HG03159 (cell line): ENCODE measurements around the gene CLCA1.

Source experiments
- ATAC-seq: cut with Tn5 transposase; IDR thresholded peaks from one replicate; pipeline ENCODE4 v1.9.1; 2021; ENCODE audit warnings: mild to moderate bottlenecking, moderate library complexity; ENCODE audit not compliant: unreplicated experiment

The CLCA1 gene, protein sequence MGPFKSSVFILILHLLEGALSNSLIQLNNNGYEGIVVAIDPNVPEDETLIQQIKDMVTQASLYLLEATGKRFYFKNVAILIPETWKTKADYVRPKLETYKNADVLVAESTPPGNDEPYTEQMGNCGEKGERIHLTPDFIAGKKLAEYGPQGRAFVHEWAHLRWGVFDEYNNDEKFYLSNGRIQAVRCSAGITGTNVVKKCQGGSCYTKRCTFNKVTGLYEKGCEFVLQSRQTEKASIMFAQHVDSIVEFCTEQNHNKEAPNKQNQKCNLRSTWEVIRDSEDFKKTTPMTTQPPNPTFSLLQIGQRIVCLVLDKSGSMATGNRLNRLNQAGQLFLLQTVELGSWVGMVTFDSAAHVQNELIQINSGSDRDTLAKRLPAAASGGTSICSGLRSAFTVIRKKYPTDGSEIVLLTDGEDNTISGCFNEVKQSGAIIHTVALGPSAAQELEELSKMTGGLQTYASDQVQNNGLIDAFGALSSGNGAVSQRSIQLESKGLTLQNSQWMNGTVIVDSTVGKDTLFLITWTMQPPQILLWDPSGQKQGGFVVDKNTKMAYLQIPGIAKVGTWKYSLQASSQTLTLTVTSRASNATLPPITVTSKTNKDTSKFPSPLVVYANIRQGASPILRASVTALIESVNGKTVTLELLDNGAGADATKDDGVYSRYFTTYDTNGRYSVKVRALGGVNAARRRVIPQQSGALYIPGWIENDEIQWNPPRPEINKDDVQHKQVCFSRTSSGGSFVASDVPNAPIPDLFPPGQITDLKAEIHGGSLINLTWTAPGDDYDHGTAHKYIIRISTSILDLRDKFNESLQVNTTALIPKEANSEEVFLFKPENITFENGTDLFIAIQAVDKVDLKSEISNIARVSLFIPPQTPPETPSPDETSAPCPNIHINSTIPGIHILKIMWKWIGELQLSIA

DNA sequence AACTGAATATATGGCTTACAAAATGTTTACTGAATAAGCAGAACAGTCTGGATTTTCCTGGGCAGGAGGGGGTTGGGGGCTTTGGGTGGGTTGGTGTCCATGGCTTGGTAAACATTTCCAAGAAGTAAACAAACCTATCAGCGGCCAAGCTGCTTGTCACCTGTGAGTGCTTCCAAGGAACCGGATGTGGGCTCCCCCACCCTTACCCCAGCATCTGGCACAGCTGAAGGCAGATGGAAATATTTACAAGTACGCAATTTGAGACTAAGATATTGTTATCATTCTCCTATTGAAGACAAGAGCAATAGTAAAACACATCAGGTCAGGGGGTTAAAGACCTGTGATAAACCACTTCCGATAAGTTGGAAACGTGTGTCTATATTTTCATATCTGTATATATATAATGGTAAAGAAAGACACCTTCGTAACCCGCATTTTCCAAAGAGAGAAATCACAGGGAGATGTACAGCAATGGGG, at the start of gene CLCA1:
CLCA1 (plus strand) TSS at position 427 of the 477 bp plus-strand sequence; CDS start at position 472, 45 bp downstream.
- no peak for ATAC-seq

DNA sequence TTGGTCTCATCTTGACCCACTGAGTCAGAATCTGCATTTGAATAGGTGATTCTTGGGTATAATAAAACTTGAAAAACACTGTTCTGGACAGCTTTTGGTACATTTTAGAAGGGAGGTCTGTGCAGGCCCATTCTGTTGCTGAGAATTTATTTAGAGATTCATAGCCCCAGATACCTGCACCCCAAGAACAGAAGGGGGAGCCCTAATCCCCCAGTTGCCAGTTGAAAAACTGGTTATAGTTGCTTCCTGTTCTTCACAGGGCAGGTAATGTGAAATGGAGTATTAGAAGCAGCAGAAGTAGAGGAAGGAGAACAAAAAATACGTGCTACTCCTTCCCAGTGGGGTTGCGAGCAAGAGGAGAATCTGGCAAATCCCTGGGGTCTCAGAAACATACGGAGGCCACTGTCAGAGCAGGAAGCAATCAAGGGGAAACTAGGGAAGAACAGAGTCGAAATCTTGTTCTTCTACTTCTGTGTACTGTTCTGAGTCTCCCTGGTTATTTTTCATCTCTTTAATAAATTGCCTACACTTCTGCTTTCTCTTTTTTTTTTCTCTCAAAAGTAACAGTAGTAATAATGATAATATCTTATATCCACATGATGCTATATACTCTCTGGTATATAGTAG, 49.3 kb upstream of the CLCA1 start:
- peak; percentile 77 for ATAC-seq

DNA sequence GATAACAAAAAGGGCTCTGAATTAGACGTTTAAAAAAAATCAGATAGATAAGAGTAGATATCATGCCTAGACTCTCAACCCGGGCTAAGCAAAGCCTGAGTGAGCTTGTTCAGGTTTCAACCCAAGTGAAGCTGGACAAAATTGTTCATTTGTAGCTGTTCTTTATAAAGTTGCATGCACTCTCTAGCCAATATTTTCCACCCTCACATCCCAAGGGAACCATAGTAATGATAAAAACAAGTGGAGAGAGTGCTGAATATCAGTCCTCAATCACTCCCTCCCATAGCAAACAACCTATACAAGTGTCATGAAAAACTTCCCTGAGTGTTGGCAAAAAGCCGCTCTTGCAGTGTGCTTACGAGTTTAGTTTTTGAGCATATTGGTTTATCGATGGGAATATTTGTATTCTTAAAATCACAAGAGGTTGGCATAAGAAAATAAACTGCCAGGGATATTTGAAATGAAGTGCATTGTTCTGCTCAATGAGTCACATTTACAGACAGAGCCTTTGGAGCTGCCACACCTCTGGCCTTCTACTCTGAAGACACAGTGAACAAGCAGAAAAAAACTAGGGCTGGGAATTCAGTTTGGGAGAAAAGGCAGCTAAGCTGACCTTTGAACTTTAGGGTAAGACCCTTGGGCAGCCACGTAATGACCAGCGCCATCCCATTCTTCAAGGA, 47.0 kb upstream of the CLCA1 start:
- no peak for ATAC-seq

DNA sequence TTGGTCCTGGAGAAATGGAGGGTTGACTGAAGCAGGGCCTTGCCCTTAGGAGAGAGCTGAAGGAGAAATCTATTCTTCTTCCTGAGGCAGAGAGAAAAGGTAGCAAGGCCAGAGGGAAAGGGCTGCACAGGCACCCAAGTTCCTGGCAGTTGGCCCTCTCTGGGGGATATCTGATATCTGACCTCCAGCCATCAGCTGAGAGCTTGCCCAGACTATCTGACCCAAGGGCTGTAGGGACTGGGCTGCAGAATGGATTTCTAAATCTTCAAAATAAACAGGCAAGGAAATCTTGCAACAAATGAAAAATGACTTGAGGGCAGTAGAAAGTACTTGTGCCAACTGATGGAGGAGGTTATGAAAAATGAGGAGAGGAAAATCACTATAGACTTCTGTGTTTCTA, 45.3 kb upstream of the CLCA1 start:
- ATAC-seq, result no peak

DNA sequence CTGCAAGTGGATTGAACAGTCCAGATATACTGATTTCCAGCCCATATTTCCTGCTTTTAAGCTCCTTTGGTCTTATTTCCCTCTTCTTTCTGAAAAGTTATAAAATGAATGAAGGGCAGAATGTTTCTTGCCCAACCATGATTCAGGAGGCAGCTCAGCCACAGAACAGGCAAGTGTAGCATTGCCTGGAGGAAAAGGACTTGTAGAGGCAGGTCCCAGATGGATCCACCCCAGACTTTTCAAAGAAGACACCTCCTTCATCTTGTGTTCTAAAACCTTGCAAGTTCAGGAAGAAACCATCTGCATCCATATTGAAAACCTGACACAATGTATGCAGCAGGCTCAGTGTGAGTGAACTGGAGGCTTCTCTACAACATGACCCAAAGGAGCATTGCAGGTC, 44.9 kb upstream of the CLCA1 start, which contains the start of gene CLCA2:
CLCA2 (plus strand) TSS at position 299 of the 400 bp plus-strand sequence; CDS start at position 376, 77 bp downstream.
- no peak for ATAC-seq

DNA sequence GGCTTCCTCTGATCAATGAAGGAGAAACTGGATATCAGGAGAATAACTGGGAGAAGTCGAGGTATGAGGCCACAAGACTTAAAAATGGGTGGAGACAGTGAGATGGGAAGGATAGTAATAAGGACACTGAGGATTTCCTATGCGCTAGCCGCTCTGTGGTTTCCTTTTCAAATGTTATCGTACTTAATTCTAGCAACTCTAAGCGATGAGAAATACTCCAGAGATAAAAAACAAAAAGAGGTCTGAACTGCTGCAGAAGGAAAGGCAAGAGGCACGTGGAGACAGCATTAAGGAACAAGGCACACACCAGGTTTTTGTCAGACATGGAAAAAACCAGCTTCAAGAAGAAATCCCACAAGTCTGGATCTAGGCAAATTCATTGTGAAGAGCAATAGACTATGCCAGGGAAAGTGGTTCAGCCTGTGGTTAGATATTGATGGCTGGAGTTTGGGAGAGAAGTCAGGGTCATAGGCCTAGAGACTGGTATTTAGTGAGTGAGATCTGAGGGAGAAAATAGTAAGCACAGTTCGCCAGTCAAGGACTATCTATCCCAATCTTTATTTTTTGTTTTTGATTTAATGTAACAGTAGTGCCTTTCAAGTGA, 39.5 kb upstream of the CLCA1 start:
- no peak for ATAC-seq

DNA sequence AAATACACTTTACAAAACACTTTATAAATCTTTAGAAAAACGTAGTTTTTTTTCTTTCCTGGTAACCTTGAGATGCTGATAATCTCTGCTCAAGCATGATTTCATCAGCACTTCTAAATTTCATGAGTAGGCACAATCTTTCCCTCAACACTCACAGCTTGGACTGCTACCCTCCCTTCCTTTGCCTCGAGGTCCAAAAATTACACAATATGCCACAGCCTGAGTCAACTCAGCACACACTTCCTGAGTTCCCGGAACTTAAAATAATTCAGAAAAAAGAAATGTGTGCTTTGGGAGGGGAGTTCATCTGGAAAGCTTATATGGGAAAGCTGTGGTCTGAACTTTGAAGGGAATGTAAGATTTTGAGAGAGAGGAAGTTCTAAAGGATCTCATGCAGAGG, 38.9 kb upstream of the CLCA1 start:
- ATAC-seq, result no peak

DNA sequence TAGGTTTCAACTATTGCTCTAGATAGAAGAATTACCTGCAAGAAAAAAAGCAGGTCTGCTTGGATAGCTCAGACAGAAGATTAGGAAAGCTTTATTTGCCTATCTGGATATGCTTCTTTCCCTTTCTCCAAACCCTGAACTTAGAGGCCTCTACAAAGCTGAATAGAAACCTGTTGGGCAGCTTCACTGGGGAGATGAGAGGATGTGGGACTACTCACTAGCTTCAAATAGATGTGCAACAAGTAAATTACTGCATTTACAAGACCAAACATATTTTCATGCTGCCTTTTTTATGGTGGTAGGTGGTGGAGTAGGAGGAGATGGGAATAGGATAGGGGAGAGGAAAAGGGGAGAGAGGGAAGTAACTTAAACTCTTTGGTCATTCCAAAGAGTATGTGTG, 38.4 kb upstream of the CLCA1 start:
- no peak for ATAC-seq

DNA sequence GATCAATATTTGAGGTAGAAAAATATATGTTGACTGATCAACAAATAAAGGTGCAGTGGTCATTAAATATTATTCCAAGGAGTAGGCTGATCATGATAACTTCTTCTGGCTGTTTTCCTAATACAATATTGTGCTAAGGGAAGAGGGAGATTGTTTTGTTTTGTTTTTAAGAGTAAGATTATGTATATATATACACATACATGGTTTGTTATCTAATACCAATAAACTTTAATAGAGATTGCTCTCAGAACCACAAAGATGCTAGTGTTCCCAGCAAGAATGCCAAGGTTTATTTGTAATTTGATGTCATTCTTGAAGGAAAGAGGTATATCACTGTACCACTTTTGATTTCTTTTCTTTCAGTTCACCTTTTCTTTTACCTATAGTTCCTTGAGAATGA, 34.7 kb upstream of the CLCA1 start:
- ATAC-seq, result no peak

DNA sequence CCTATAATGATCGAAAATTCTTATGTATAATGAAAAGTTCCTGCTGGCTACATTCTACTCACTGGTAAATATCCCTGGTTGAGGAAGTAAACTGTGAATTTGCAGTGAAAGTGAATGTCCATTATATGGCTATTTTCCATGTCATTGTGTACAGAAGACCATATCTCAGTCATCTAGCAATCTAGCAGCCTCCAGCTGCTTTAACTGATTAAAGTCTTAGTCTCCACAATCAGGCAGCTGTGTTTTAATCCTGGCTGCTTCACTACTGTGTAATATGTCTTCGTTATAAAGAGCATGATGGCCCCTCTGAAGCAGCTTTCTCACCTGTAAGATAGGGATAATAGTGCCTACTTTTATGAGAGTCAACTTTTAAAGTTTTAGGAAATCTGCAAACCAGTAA, 33.4 kb upstream of the CLCA1 start:
- no peak for ATAC-seq

DNA sequence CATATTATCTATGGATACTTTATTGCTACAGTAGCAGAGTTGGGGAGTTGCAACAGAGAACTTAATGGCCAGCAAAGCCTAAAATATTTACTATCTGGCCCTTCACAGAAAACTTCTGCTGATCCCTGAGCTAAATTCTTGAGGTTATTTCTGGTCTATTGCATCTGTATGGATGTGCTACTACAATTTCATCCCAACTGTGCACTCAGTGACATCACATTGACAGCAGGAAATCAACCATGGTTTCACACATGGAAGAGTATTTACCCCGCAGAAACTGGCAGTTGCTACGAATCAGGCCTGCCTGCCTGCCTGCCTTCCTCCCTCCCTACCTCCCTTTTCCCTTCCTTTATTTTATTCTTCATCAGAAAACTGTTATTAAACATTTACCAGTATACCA, 32.7 kb upstream of the CLCA1 start:
- no peak for ATAC-seq

DNA sequence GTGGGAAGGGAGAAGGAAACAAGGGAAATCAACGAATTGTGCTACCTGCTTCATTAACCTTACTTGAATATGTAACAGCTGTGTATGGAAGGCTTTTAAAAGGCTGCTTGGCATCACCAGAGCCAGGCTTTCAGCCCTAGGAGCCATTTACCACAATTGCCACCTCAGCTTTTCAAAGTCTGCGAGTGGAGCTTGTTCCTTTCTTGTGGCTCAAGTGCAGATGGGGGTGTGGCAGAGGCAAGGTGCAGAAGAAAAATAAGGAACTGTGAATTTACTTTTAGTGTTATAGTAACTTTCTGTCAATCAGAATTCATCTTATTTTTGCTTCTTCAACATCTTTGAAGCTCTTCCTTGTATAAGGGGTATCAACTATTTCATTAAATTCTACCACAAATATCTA, 27.1 kb upstream of the CLCA1 start:
- no peak for ATAC-seq

DNA sequence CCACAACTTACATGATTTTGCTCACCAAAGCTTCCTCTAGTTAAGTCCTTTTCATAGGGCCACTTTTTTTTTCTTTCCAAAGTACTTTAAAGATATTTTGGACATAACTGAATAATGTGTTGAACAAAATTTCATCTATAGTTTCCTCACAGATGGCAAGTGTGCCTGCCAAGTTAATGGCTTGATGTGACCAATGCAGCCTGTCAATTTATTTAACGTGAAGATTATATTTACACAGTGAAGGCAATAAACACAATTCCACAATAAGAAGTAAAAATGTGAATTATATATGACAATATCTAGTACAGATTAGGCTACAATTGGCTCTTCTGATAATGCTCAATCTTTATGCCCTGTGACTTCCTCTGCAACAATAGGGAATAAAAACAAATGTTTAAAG, 26.7 kb upstream of the CLCA1 start:
- ATAC-seq, result no peak

DNA sequence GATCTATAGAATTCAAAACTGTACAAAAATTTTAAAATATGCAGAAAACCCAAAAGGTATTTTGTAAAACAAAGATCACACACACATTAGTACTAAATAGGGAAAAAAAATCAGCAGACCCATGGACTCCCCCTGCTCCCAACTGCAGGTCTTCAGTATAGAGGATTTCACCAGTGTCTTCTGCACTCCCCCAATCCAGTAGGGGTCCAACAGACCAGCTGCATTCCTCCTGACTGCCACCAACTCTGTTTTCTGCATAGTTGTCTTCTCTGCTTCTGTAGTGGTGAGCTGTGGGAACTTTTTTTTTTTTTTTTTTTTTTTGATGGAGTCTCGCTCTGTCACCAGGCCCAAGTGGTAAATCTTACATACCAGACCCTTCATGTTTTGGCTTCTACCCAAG, 22.8 kb upstream of the CLCA1 start:
- ATAC-seq, result no peak

DNA sequence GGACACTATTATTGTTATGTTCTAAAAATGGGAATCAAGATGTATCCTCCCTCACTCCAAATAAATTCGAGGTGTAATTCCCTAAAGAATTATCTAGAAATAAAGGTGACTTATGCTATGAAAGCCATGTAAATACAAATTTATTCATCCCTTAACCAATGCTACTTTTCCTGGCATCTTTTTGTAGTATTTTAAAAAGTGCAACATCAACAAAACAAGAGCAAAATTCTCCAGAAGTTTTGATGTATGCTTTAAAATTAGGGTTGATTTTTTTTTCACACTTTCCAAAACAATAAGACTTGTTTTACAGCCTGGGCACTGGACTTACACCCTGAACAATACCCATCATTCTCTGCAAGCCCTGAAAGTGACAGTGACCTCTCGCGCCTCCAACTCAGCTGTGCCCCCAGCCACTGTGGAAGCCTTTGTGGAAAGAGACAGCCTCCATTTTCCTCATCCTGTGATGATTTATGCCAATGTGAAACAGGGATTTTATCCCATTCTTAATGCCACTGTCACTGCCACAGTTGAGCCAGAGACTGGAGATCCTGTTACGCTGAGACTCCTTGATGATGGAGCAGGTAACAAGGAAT, 21.4 kb upstream of the CLCA1 start:
- ATAC-seq, result no peak

DNA sequence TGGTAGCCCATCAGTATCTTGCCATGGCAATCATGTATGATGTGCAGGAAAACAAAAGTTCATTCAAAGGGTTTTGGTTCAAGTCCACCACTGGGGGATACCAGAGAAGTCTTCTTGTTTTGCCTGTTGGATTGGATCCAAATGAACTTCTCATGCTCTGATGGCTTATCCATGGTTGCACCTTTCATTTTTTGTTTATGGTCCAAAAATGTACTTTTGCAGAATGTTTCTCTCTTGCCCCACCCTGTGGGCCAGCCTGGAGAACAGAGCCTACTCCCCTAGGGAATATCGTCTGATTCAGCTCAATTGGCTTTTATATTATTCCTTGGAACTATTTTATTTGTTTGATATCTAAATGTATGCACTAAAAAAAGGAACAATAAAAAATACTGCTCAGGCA, 20.1 kb upstream of the CLCA1 start:
- no peak for ATAC-seq

DNA sequence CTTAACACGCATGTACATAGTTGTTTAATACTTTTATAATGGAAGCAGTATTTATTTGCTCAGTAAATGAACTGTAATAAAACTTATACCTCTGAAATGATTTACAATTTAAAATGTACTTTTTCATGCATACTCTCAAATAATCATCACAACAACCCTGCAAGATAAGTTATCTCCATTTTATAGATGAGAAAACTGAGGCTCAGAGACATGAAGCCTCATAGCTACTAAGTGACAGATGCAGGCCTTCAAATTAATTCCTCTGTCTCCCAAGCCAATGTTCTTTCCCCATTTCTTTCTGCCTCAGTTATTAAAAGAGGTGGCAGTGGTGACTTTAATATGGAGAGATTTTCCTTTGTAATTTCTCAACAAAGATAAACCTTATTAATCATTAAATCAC, 19.6 kb upstream of the CLCA1 start:
- ATAC-seq, result no peak

DNA sequence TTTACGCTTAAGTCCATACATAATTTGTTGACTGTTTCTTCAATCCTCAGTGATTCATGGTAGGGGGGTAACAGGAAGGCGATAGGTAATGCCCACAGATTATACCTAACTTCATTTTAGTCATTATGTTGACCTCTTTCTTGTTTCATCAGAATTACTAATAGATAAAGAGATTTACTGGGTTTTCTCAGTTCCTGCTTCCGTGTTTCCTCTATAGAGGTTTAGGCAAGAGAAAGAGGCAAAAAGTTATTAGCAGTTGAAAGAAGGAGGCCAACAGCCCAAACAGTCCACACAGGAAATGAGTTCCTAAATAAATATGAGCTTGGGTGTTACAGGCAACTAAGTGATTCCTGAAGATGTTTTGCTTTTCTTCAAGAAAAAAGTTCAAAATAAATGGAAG, 17.9 kb upstream of the CLCA1 start:
- ATAC-seq, result no peak

DNA sequence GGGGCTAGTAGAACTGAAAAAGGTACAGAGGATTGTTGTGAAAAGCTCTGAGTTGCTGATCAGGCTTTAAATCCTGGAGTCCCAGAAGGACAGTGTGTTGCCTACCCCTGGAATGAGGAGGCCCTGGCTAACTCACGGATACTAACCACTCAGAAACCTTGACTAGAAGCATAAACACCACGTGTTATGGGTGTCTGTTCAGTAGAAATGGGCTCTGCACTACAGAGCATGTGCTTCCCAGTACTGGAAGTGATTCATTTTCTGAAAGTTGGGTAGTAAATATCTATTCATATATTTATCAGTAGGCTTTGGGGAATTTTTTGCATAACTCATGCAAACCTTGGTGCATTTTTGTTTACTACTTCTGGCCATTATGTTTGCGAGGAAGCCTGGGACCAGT, 15.1 kb upstream of the CLCA1 start:
- no peak for ATAC-seq

DNA sequence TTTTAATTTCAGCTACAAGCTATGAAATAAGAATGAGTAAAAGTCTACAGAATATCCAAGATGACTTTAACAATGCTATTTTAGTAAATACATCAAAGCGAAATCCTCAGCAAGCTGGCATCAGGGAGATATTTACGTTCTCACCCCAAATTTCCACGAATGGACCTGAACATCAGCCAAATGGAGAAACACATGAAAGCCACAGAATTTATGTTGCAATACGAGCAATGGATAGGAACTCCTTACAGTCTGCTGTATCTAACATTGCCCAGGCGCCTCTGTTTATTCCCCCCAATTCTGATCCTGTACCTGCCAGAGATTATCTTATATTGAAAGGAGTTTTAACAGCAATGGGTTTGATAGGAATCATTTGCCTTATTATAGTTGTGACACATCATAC, 13.7 kb upstream of the CLCA1 start:
- no peak for ATAC-seq
